Skeletal muscle cell (primary cell): ENCODE results near the gene ADPRH.

Source experiments
- DNase-seq: peaks from one replicate; pipeline ENCODE4 v3.0.0-alpha.2; 2010; ENCODE audit warnings: low read depth
- H3K4me3 ChIP-seq: 2 replicates; pipeline ENCODE4 v1.5.1; 2011; ENCODE audit warnings: low read depth, mild to moderate bottlenecking, control low read depth, low read length, moderate library complexity

Gene ADPRH

DNA sequence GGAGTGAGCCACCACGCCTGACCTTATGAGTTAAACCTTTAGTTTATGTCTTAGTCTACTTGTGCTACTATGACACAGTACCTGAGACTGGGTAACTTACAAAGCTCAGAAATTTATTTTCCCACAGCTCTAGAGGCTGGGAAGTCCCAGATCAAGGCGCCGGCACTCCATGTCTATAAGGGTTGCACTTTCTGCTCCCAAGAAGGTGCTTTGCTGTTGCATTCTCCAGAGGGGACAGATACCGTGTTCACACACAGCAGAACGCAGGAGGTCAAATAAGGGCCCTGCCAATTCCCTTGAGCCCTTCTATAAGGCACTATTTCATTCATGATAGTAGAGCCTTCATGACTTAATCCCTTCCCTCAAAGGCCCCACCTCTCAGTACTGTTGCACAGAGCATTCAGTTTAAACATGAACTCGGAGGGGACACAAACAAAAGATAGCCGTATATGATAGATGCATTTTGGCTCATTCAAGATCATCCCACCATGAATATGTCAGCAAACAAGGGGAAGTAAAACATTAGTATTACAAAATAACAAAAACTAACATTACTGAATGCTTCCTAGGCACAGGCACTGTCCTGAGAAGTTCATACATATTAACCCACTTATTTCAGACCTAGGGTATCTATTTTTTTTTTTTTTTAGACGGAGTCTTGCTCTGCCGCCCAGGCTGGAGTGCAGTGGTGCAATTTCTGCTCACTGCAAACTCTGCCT, 44.9 kb downstream of the ADPRH start:
- no peak overlapping the region for H3K4me3 ChIP-seq
- no peak for DNase-seq

DNA sequence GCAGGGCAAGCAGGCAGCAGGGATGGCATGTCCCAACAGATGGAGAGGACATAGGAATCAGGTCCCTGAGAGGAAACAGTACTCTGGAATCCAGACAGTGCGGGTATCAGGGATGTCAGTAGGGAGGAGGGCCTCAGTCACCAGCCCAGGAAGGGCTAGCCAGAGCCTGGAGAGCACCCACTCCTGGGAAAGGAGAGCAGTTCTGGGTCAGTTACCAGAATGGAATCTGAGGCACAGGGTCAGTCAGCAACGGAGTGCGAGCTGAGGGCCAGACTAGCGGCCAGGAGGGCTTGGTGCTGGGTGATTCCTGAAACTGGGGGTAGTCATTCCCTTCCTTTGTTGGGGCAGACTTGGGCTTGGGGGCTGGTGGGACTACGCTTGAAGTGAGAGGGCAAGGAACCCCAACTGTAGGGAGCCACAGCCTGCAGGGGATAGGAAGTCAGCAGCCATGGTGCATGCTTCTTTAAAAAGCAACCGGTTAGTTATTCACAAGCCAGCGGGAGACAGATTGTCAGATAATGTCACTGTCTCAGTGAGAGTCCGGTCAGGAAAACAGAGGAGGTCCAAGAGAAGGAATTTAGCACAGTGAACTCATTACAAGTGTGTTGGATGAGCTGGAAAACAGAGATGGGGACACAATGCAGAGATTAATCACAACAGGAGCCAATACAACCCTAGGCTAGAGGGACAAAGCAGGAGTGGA, 46.3 kb downstream of the ADPRH start:
- no peak overlapping the region for H3K4me3 ChIP-seq
- no peak for DNase-seq

DNA sequence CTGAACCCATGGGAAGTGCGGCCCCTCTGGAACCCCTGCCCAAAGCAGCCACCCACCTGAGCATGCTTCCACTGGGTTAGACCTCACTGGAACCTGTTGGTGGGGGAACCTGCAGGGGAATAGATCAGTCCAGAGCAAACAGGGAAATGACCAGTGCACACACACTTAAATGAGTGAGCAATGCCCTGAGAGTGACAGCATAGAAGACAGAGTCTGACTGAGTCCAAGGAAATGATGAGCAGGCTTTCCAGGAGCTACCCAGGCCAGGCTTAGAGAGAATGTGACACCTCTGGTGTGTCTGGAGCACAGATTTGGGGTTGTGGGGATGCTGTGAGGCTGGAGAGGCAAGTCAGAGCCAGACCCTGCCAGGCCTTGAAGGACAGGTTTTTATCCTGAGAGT, 46.9 kb downstream of the ADPRH start:
- no peak overlapping the region for H3K4me3 ChIP-seq

DNA sequence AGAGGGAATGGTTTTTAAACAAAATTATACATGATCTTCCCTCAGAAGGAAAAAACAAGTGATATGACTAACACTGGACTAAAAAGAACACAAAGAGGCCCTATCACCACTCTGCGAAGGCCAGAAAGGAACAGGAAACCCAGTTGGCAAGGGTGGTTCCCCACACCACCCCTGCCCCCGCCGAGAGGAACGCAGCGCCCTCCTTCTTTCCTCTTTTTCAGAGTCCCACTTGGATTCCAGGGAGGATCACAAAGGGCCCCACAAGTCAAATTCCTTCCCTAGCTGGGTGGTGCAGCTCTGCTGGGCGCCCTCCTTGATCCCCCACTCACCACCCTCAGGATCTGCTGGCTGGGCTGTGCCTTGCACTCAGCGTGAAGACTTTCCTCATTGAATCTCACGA, 48.2 kb downstream of the ADPRH start:
- no peak overlapping the region for H3K4me3 ChIP-seq
- DNase-seq: no peak

More for the DNA sequence above, 46.9 kb downstream of the ADPRH start:
- DNase-seq: no peak

DNA sequence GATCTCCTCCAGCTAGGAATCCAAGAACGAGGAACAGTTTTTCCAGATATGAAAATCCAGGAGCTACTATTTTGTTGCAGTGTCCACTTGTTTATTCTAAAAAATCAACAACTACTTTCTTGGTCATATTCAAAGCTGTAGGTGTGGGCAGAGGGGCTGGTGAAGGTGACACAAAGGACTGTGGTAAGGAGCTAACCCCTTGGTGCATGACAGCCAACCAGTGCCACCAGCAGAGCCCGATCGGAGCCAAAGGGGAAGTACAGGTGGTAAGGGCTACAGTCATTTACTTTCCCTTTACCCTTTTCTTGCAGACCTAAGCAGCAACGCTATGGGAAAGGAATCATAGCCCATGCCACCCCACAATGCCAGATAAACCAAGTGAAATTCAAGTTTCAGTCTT, 49.1 kb downstream of the ADPRH start:
- no peak for DNase-seq
- no peak overlapping the region for H3K4me3 ChIP-seq

DNA sequence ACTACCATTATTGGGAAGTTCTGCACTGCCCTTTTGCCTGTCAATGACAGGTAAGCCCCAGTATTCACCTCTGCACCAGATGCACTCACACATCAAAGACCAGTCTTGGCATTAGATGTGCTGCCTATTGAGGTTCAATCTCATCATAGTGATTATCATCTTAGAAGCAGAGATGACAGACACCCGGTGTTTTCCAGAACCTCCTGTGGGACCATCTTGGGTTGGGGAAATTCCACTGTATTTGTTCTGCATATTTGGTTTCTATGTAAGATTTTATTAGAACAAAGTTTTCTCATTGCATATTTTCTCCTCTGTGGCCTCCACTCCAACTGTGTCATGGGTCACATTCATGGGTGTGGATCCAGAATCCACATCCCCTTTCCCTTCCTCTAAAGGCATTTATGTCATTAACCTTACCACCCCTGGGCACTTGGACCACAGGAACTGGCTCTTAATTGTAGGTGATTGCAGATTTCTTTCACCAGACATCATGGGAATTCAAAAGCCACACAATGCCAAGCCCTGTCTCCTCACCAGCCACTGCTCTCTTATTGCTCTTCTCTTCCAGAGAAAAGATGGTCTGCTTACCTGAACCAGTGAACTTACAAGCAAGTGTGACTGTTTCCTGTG, 49.6 kb downstream of the ADPRH start:
- H3K4me3 ChIP-seq: no peak overlapping the region
- DNase-seq: no peak

DNA sequence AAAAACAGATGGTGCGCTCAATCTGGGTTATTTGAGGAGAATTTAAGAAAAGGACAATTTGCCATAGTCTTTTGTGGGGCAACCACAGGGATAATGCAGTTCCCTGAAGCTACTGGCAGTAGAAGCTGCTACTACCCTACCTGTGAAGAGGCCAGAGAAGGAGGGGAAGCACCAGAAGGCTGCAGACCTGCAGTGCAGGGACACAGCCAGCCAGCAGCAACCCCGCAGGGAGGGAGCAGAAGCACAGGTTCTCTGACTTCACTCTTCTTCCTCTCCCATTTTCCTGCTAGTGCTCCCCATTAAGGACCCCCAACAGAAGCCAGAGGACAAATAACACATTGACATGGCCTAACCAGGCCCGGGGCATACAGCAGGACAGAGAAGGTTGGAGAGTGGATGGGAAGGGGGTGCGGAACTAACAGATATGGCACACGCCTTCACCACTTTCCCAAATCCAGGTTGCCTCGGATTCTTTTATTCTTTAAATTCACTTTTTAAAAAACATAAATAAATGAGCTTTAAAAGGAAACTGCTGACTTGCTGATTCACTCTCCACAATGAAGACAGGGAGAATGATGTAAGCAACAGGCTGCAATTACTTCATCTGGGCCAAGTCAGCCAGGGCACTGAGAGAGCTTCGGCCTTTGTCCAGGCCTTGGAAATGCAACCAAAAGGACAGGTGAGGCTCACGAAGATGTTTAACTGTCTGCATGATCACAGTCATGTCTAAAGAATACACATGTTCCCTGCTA, 51.0 kb downstream of the ADPRH start:
- DNase-seq: no peak
- no peak overlapping the region for H3K4me3 ChIP-seq

DNA sequence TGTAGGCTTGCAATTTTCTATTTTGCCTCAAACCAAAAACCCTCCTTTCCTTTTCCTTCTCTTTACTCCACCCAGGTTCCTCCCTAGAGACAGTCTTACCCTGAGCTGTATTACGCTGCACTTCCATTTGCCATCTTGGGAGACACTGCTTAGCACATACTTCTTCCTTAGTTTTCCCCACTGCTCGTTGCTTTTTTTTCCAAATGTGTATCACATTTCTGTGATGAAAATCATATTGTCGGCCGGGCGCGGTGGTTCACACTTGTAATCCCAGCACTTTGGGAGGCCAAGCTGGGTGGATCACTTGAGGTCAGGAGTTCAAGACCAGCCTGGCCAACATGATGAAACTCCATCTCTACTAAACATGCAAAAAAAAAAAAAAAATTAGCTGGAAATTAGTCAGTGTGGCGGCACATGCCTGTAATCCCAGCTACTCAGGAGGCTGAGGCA, 51.6 kb downstream of the ADPRH start:
- no peak overlapping the region for H3K4me3 ChIP-seq
- DNase-seq: no peak

DNA sequence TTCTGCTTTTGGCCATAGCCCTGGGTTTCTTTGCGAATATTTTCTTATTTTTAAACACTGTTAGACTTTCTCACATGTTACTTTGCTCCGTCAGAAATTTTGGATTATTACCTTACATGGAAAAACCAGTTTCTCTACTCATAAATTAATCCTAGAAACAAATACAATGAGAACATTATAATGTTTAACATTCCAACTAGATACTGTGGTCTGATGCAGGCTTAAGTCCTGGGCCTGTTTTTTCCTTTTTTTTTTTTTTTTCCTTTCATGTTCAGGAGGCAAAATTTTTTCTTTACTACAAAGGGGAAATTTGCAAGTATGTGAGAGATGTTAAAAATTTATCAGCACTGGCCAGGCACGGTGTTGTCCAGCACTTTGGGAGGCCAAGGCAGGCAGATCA, 52.2 kb downstream of the ADPRH start:
- no peak overlapping the region for H3K4me3 ChIP-seq
- DNase-seq: no peak

DNA sequence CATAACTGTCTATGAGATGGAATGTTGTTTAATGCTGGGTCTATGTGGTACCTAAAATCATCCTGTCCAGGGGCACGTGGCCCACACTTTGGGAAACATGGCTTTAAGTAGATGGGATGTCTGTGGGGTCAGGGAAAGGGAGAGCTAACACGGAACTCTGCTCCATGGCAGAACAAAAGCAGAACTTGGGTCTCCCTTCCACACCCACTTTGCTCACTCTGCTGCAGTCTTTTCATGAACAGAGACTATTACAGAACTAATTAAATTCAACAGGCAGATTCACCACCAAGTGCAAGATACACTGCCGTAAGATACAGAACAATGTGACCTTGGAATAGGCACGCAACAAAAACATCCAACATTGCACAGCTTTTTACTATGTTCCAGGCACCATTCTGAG, 52.9 kb downstream of the ADPRH start:
- DNase-seq: no peak
- no peak overlapping the region for H3K4me3 ChIP-seq

DNA sequence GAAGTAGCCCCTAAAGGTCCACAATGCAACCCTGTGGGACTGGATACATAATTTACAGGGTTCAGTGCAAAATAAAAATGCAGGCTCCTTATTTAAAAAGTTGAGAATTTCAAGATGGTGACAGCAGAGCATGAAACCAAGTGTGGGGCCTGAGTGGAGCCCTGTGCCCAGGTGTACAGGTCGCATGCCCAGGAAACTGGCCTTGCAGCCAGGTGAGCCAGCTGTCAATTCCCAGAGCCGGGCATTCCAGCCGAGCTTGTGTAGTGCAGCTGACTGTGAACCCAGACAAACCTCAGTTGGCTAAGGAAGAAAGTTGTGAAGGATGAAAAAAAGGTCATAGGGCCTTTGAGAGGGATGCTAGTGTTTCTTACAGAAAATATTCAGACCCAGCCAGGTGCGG, 53.5 kb downstream of the ADPRH start:
- no peak overlapping the region for H3K4me3 ChIP-seq
- DNase-seq: no peak

DNA sequence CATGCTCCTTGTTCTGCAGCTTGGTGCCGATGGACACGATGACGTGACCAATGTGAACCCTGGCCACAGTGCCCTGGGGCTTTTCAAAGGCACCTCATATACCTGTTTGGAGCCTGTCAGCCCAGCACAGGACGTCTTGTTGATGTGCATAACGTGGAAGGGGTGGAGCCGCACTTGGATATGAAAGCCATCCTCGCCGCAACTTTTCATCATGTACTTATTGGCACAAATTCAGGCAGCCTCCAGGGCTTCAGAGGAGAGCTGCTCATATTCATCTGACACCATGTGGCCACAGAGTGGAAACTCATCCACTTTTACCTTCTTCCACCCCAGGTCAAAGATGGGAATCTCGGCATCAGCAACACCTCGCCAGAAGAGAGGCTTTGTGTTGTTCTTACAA, 56.4 kb downstream of the ADPRH start:
- H3K4me3 ChIP-seq: no peak overlapping the region
- DNase-seq: no peak

DNA sequence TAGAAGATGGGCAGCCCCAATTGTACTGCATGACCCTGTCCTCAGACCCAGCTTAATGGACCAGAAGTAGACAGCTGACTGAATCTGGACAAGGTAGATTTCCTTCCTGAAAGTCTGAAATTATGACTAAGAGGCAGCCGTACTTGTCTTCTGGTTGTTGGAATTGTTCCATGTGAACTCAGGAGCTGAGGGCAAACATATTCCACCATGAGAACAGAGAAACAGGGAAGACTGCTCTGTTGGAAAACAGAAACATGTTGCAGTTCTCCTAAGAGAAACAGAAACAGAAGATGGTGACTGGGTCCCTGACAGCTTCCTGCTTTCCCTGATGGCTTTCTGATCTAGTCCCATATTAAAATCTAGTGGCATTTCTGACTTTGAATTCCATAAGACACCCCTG, 57.0 kb downstream of the ADPRH start:
- no peak for DNase-seq
- no peak overlapping the region for H3K4me3 ChIP-seq

DNA sequence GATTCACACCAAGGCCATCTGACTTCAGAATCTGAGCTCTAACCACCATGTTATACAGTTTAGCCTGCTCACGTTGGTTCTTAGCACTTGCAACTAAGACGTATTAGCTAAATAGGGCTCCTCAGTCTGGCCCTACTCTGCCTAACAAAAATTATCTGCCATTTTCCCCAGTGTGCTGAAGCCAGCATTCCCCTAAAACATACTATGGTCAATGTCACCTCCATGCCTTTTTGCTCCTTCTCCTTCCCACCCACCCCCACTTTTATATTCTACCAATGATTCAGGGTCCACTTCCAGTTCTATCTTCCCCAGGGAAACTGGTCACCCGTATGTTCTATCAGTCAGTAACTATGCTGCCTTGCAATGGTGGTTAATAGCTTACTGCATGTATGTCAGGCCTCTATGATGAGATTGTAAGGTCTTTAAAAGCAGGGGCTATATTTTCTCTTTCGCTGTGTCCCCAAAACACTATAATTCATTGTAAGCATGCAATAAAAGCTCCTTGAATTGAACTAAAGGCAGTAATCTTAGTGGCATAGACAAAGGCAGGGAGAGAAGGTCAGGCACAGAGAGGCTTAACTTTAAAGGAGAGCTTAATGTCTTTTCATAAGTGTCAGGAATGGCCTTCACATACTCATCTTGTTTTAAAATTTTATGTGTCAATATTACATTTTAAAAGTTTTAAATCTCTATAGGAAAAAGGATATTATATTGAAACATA, 57.8 kb downstream of the ADPRH start:
- DNase-seq: no peak
- H3K4me3 ChIP-seq: no peak overlapping the region

DNA sequence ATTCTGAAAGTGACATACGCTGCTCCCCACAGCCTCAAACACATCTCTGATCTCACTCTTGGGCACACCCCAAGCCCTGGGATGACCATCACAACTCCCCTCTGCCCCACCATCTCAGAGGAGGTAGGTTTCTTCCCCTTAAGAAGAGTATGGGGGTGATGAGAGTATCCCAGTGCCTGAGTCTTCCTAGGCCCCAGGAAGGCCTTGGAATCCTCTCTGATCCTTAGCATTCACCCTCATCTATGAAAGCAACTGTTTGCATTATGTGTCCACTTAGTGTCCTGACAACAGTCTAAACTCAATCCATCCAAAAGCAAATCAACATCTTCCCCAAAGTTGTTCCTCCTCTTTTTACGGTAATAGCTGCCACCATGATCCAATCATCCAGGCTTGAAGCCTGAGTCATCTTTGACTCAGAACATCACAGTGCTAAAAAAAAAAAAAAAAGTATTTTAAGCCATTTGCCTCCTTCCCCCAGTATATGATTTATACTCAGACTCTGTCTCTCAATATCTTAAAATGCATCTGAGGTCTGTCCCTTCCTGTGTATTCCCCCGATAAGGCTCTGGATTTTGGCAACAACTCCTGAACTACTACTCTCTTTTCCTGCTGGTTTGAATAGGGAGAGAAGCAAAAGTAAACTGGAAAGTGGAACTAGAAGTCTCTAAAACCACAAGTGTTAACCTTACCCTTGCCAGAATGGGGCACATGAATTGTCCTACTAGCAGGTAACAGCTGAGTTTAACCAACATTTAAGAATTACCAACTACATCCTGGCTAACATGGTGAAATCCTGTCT, 58.6 kb downstream of the ADPRH start:
- DNase-seq: peak; percentile 76

More for the DNA sequence above, 58.6 kb downstream of the ADPRH start:
- no peak overlapping the region for H3K4me3 ChIP-seq
